Right hindlimb (tissue), 1 donor: ENCODE data around the gene BBIP1.
A peak's percentile ranks its signal among the peaks of the same experiment; 100 is the strongest.
"Not testable (repeated sequence)": the region's sequence is repeated elsewhere in the genome, so short reads cannot be mapped to it uniquely, and the experiment has no call there.

Source experiments
- DNase-seq: peaks from one replicate; pipeline ENCODE4 v3.0.0-alpha.2; 2018

Gene BBIP1

DNA sequence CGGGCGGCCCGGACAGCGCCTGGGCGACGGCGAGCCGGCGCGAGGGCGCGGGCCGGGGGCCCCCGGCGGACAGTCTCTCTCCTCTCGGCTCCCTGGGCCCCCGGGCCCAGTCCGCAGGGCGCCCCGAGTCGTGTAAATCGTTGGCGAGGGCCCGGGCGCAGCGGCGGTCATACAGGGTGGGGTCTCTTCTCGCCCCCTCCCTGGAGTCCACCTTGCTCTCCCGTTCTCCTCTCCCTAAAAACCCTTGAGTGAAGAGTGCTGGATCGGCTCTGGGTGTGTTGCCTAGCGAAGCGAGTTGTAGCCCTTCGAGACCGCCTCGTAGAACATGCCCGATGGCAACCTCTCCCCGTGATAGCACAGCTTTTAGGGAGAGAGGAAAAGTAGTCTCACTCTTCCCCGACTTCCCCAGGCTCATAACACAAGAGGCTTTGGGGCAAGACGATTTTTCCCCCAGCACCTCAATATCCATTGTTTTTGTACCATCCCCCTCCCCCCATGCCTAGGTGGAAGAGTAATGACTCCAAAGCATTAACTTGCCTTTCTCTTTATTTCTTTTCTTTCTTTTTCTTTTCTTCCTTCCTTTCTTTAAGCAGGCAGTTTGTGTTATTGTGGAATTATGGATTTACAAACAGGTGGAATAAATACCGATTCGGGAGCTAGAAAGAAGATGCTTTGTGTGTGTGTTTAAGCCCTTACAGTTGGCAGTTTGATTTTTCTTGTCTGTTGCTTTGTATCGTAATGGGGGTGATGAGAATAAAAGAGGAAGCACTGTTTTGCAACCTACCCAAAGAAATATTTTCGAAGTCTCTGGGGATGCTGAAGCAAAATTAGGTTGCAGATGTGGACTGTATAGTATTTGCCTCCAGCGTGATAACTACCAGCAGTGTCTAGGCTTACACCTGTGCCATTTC is 1.2 kb upstream of the BBIP1 start:
- peak; percentile 65 for DNase-seq

DNA sequence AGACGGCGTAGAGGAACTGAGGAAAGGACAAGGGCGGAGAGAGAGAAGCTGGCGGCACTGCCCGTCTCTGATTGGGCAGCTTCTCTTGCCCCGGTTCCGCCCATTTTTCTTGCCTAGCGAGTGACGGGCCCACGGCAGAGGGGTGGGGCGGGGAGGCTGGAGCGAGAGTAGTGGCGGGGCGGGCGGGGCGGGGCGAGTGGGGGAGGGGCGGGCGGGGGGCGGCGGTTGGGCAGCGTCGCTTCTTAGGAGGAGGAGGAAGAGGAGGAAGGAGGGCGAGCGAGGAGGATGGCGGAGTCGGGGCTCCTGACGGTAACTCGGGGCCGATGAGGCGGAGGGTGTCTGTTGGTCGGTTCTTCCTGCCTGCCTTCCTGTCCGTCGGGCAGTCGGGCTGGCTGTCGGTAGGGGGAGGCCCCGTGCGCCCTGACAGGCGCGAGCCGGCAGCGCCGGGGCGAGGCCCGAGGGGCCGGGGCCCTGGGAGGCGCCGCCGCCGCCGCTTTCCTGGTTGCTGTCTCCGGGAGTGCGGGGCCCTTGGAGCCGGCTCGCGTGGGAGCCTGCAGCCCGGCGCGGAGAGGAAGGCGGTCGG is 460 bp upstream of the BBIP1 start, which contains the start of gene SHOC2:
Gene SHOC2 (plus strand): TSS at position 256 of the 583 bp plus-strand sequence. CDS start 44,755 bp downstream, outside the sequence.
- peak; percentile 100 for DNase-seq

DNA sequence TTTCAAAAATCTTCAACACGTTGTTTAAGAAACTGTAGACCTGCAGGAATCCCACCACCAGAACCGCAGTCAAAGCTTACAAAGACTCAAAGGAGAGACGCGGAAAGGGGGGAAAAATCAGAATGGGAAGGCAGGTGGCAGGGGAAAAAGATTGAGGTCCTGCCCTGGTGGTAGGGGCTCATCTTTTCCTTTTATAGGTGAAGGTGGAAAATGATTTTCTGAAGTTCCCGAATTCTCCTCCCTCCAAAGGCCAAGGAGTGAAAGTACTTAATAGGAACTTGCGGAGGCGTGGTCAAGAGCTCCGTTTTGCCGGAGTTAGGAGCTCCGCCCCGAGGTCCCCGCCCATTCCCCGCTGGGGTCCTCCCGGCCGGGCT is 724 bp downstream of the BBIP1 start:
- DNase-seq, result peak; percentile 97

DNA sequence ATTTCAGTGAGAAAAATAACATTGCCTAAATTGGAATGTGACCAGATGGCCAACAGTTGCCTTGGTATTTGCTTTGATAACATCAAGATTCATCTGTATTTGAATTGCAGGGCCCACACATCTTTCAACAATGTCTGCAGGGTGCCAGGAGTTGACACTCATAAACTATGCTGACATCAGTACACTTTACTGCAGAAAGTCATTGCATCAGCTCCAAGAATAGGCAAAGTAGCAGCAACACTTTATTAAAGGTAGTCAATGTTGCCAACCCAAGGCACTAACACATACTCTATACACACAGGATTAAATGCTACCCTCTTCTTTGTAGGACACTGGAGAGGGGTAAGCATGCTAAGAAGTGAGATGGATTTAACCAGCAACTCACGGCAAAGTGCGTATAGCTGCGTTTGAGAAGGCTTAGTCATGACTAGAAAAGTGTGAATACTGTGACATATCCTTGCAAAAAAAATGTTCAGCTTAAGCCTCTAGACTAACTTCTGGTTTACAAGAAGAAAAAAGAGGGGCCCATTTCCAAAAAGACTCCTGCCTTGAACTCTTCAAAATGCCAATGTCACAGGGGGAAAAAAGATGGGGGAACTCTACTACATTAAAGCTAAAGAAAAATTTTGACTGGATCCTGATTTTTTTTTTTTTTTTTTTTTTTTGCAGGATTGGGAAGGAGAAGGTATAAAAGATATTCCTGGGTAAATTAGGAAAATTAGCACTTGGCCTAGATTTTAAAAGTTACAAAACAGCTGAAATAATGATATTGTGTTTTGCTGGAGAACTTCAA is 2.2 kb downstream of the BBIP1 start:
- DNase-seq, result no peak

DNA sequence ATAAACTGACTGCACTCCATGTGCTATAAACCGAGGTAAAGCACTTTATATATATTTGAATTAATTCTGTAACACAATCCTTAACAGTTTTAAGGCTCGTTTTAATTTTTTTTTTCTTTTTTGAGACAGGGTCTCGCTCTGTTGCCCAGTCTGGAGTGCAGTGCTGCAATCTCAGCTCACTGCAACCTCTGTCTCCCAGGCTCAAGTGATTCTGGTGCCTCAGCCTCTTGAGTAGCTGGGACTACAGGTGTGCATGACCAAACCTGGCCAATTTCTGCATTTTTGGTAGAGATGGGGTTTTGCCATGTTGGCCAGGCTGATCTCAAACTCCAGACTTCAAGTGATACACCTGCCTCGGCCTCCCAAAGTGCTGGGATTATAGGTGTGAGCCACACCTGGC is 3.4 kb downstream of the BBIP1 start:
- DNase-seq, result not testable (repeated sequence)

DNA sequence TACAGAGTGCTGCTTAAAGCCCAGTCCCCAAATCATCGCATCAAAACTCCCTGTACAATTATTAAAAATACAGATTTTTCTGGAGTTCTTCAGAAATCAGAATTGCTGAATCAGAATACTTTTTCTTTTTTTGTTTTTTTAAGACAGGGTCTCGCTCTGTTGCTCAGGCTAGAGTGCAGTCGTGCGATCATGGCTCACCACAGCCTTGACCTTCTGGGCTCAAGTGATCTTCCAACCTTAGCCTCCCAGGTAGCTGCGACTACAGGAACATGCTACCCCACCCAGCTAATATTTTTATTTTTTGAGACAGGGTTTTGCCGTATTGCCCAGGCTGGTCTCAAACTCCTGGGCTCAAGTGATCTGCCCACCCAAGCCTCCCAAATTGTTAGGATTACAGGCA is 3.9 kb downstream of the BBIP1 start:
- no peak for DNase-seq

DNA sequence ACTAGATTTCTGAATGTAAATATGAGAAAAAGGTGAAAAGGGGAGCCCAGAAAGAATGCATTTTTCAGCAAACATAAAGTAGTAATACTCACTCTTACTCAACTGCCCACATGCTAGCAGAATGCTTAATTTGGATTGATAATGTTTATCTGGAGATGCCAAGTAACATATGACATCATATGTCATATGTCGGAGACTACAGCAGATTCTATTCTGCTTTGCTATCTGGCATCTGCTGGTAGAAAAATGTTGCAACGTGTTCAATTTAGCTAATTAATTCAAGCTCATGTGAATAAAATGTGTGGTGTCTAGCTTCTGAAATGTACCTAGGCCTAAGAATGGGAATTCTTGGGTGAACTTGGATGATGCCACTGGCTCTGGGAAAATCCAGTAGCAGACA is 4.5 kb downstream of the BBIP1 start:
- DNase-seq, result no peak

DNA sequence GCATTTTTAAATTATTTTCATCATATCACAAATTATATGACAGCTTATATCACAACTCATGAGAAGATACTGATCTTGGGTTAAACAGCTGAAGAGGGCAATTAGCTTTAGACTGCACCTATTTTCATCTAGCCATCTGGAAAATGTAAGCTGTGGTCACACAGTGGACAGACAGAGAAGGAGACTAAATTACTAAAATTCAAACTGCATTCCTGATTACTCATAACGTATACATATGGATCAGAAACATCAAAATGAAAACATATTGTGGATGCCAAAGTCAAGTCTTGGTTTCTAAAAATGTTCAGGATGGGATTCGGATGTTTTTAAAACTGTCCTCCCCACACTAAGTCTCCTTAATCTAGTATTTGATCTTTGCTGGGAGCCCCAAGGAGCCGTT is 6.6 kb downstream of the BBIP1 start:
- no peak for DNase-seq

DNA sequence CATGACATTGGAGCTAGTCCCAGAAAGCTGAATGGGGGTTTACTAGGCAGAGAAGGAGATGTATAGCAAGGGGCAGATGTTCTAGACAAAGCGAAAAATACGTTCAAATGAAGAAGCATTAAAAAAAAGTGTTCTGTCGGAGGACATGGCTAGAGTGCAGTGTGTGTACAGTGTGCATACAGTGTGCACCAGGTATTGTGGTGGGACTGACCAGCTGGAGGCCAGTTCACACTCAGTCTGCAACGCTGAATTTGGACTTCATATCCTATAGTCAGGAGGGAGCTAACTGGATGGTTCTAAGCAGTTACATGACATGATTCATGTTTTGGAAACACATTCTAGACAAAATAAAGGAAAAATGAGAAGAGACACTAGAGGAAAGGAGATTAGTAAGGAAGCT is 8.8 kb downstream of the BBIP1 start:
- no peak for DNase-seq

DNA sequence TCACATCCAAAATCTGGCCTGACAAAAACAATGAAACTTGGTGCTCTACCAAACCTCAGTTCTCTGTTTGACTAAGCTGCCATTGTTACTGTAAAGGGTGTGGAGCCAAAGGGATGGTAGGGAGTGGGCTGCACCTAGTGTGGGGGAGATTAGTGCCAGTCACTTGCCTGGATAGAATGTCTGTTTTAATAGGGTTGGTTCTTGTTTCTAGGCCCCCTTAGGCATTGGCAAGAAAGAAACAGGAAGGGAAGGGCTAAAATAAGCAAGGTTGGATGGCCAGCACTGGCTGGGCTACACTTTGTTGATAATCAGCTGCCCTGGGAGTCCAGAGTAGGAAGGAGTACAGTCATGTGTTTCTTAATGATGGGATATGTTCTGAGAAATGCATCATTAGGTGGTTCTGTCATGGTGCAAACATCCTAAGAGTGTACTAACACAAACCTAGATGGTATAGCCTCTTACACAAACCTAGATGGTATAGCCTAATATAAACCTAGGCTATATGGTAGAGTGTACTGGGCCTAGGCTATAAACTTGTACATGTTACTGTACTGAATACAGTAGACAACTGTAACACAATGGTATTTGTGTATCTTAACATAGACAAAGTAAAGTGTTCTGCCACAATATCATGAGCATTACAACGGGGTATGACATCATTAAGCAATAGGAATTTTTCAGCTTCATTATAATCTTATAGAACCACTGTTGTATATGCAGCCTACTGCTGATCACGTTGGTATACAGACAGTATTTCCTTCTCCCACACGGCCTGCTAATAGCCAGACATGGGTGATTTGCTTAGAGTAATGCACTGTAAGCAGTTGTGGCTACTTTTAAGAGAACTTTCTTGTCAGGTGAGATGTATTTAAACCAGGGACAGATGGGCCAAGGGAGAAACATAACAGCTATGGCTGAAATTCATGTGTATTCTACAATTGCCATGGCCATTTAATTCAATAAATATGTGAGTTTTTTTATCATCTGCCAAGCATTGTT is 15.4 kb downstream of the BBIP1 start:
- DNase-seq, result no peak

DNA sequence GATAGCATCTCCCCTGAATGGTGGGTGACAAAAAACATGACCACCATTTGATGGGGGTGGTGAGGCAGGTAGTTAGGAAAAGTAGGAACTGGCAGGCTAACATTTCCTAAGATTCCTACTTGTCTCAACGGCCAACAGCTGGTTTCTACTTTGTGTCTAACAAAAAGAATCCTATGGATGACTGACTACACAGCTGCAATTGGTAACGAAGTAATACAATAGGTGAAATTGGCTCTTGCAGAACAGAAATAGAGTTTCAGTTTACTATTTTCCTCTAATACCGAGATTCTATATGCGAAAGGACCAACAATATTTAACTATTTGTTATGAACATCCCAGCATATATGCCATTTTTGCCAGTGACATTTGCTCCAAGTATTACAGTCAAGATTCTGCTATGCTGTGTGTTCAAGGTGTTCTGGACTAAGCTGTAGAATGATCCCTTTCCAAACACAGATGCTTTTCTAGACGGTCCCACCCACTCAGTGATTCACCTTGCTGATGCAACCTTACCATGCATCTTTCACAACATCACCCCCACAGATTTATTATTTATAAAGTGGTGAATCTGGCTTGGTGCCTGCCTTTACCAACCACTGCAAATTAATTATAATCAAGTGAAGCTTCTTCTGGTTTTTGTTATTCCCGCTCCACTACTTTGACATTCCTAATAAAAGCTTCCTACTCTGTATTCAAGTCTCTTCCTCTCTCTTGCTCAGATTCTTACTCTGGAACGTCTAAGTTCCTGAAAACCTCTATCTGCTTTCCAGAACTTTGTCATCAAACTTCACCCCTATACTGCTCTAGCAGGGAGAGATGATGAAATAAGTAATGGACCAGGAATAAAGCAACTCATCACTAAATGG is 16.8 kb downstream of the BBIP1 start:
- DNase-seq, result no peak

DNA sequence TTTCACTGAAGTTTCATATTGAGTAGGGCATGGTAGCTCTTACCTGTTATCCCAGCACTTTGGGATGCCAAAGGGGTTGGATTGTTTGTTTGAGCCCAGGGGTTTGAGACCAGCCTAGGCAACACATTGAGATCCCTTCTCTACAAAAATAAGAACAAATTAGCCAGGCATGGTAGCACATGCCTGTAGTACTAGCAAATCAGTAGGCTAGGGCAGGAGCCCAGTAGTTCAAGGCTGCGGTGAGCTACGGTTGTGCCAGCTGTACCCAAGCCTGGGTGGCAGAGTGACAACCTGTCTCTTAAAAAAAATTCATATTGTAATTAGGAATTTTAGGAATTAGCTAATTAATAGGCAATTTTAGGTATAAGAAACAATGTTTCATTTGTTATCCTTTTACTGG is 18.0 kb downstream of the BBIP1 start:
- DNase-seq, result peak; percentile 17

DNA sequence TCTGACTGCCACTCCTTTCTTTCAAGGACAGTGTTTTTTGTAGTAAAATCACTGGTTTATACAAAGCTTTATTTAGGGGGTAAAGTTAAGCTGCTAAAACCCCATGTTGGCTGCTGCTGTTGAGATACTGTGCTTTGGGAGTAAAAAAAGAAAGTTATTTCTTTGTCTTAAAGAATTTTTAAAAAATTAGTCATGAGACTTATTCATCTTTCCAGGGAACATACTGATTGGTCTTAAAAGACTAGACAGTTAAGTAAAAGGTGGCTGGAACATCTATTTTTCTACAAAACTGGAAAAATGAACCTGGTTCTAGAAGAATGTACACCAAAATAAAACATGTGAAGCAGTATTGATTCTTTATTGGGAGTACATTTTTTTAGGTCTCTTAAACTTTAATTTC is 20.6 kb downstream of the BBIP1 start:
- no peak for DNase-seq

DNA sequence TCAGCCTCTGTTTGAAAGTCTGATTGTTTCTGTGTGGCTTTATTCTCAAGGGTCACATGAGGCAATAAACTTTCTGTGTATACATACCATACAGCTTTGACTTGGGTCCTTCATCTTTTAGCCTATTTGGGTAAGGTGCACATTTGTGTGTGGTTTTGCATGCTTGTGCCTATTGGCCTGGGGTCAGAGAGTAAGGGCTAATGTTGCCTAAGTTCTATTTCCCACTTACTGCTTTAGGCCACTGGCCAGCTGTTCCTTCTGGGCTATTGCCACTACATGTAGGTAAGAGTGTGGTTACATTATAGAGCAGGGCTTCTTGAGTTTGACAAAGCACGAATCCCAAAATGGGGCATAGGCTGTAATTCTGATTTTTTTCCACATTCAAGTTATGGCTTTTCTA is 21.8 kb downstream of the BBIP1 start:
- no peak for DNase-seq

DNA sequence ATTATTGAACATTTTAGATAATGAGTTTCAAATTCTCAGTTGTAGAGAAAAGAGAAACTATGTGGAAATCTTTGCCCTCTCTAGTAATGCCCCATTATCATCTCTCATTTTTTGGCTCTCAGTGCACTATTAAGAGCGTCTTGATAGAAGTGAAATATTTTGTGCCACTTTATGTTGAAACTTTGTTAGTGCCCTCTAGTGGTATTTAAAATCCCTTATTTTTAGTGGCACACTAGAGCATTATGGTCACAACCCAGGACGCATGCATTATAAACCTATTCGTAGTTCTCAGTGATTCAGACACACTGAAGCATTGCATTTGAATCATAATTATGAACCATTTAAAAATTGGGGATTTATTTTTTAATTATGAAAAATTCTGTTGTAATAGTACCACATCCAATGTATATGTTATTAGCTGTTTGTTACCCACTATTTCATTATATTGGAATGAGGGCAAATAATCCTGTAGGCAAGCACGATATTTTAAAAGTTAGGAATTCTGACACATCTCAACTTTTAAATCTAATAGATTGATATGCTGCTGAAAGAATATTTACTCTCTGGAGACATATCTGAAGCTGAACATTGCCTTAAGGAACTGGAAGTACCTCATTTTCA is 25.3 kb downstream of the BBIP1 start:
- DNase-seq, result no peak

DNA sequence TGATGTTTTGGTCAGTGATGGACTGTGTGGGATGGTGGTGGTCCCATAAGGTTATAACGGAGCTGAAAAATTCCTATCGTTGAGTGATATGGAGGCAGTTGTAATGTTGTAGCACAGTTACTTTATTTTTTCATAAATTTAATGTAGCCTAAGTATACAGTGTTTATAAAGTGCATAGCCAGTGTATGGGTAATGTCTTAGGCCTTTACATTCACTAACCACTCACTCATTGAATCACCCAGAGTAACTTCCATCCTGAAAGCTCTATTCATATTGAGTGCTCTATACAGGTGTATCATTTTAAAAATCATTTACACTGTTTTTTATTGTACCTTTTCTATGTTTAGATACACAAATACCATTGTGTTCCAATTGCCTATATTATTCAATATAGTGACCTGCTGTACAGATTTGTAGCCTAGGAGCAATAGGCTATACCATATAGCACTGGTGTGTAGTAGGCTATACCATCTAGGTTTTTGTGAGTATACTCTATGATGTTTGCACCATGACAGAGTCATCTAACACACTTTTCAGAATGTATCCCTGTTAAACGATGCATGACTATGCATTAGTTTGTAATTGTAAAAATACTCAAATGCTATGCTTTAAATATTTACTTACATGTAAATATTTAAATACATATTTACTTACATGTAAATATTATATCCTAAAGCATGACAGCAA is 26.2 kb downstream of the BBIP1 start:
- DNase-seq, result no peak

DNA sequence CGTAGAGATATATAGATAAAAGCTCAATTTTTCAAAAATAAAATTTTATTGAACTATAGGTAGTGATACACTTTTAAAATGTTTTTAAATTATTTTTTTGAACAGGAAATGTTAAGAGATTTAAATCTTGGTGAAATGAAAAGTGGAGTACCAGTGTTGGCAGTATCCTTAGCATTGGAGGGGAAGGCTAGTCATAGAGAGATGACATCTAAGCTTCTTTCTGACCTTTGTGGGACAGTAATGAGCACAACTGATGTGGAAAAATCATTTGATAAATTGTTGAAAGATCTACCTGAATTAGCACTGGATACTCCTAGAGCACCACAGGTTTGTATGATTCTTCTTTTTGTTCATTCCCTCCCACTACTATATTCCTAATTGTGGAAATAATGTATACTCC is 31.4 kb downstream of the BBIP1 start:
- DNase-seq, result no peak

DNA sequence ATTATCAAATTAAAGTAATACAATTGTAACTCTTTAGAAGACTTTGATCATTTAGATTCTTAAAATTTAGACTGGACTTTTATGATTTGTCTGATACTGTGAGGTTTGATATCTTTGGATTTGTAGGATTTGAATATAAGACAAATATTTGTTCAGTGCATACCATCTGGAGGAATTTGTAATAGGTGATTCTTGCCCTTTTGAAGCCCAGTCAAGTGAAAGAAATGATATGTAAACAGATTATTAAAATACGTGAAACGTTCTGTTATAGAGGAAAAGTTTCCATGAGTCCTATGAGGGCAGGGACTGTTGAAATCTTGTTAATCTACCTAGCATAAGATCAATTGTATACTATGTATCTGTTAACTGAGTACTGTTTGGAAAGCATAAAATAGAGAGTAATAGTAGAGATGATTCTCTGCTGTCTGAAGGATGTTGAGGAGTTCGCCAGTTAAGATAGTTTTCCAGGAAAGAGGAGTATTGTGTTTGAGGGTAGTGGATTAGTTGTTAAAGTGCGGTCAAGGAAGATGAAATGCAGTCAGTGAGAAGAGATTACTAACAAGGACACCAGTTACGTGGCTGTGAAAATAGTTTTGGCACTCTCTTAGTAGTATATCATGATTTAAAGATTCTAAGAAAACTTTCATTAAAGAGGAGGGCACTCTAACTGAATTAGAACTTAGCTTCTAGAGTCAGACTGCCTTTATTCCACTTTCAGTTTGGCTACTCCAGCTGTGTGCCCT is 32.9 kb downstream of the BBIP1 start:
- no peak for DNase-seq

DNA sequence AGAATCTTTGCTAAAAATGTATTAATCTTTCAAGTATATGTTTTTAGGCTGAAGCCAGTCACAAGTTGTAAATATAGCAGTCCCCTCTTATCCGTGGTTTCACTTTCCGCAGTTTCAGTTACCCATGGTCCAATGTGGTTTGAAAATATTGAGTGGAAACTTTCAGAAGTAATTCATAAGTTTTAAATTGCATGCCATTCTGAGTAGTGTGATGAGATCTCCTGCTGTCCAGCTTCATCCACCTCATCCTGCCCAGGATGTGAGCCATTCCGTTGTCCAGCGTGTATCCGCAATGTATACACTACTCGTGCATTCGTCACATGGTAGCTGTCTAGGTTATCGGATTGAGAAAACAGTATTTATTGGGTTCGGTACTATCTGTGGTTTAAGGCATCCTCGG is 35.1 kb downstream of the BBIP1 start:
- no peak for DNase-seq

DNA sequence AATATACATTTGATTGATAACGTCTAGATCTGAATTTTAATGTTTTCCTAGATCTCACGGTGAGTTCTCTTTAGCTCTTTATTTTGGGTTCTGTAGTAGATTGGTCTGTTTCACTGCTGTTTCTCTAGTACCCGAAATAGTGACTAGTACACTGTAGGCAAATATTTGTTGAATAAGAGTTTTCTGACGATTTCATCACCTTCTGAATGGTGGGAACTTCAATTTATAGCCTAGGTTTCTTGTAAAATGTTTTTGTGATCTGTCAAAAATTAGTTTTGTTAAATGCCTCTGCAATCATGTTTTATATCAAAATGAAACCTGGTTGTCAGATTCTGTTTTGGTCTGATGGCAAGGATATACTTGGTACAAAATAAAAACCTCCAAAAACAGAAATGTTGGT is 37.1 kb downstream of the BBIP1 start:
- DNase-seq, result no peak
